Natural killer cell (primary cell): ENCODE data around the gene NSG2. TPM values are rescaled to one million over a fixed set of nuclear protein-coding genes. Genes with fewer than 3 reads are reported as not detected.

Experiments used
- ATAC-seq, 3 donors: fragments of 150-1000 bp in 2 of 3; fragments of 200-7000 bp in 1 of 3; cut with Tn5 transposase; 1 replicate in 1 of 3; 2 replicates in 2 of 3; pipeline ENCODE4 v1.10.0; 2021; ENCODE audit warnings: mild to moderate bottlenecking in 2 of 3, moderate library complexity in 2 of 3
- DNase-seq, 2 donors: peaks; one replicate each; pipeline versions ENCODE4 v3.0.0 to v3.0.0-alpha.2; 2013 to 2021; ENCODE audit warnings: mixed read lengths in 1 of 2
- H3K27ac ChIP-seq: one replicate; pipeline ENCODE4 v1.5.1; 2013; ENCODE audit warnings: mild to moderate bottlenecking, low read length
- H3K27me3 ChIP-seq: one replicate; pipeline ENCODE4 v1.6.1; 2013; ENCODE audit warnings: low read length; ENCODE audit not compliant: control insufficient read depth, insufficient read depth
- H3K36me3 ChIP-seq: one replicate; pipeline ENCODE4 v1.6.1; 2013; ENCODE audit warnings: low read length; ENCODE audit not compliant: control insufficient read depth, insufficient read depth
- H3K4me1 ChIP-seq: one replicate; pipeline ENCODE4 v1.6.1; 2013; ENCODE audit warnings: low read length; ENCODE audit not compliant: control insufficient read depth, insufficient read depth
- H3K4me3 ChIP-seq: one replicate; pipeline ENCODE4 v1.5.1; 2013; ENCODE audit warnings: low read length
- H3K9me3 ChIP-seq: one replicate; pipeline ENCODE4 v1.6.1; 2013; ENCODE audit warnings: low read length; ENCODE audit not compliant: control insufficient read depth, insufficient read depth
- H3K27ac Mint-ChIP-seq, 2 donors: one replicate each; pipeline ENCODE4 v1.8.0; 2022; ENCODE audit warnings: mild to moderate bottlenecking in 2 of 2, mixed read lengths in 2 of 2, moderate library complexity in 1 of 2
- H3K27me3 Mint-ChIP-seq, 2 donors: one replicate each; pipeline ENCODE4 v1.8.0; 2022; ENCODE audit warnings: low read depth in 2 of 2, mixed read lengths in 2 of 2
- H3K36me3 Mint-ChIP-seq: one replicate; pipeline ENCODE4 v1.8.0; 2022; ENCODE audit warnings: mixed read lengths
- H3K4me1 Mint-ChIP-seq, 2 donors: one replicate each; pipeline ENCODE4 v1.8.0; 2022; ENCODE audit warnings: mixed read lengths in 2 of 2
- H3K4me3 Mint-ChIP-seq: one replicate; pipeline ENCODE4 v1.8.0; 2022; ENCODE audit warnings: mild to moderate bottlenecking, moderate library complexity, mixed read lengths
- H3K9me3 Mint-ChIP-seq, 2 donors: one replicate each; pipeline ENCODE4 v1.8.0; 2022; ENCODE audit warnings: mixed read lengths in 2 of 2
- WGBS: methylation state at CpG from one replicate; pipeline ENCODE4 v1.1.7; 2013; ENCODE audit warnings: missing lambda C conversion rate; ENCODE audit not compliant: insufficient coverage; 5-methylcytosine and 5-hydroxymethylcytosine counted together
- intact Hi-C: fragments of 100-400 bp; cut with micrococcal nuclease; formaldehyde crosslinking; loops from one replicate; pipeline ENCODE4 v1.14.2; 2022
- total RNA-seq, 4 donors: library from RNA; stranded (reverse); fragments of 120-200 nt in 1 of 4; gene quantifications; one replicate each; pipeline versions ENCODE4 v1.2.3 to v1.2.4, GENCODE V29; 2013 to 2022
- TF ChIP-seq, protein P1 (sequence below): fragments of 200-600 bp; IDR thresholded peaks from one replicate; pipeline ENCODE4 v1.8.0; 2022; ENCODE audit warnings: antibody characterized with exemption

NSG2 gene
- total RNA-seq, 3 donors from 2014 or later (not counting 1 experiment from before 2014, with no cell fraction given): not detected

- H3K9me3 ChIP-seq: no peaks in the 10 kb centered on the region
- H3K27ac ChIP-seq: no peak overlapping the region
- no peak overlapping the region for H3K4me3 ChIP-seq
- DNase-seq (no peak), ATAC-seq (no peak)
- H3K27me3 ChIP-seq: no peaks in the 10 kb centered on the region
- no peaks in the 10 kb centered on the region for H3K36me3 ChIP-seq
- no peaks in the 10 kb centered on the region for H3K9me3 Mint-ChIP-seq
- no peaks in the 10 kb centered on the region for H3K36me3 Mint-ChIP-seq
- H3K27ac Mint-ChIP-seq: no peak overlapping the region
- H3K27me3 Mint-ChIP-seq: peaks cover 0 to 7% of the 10 kb centered on the region in 2 donors
- no peaks in the 10 kb centered on the region for H3K4me1 Mint-ChIP-seq
- no peak overlapping the region for H3K4me3 Mint-ChIP-seq
- 86% methylated on average over 12 of the region's 12 CpGs for WGBS
- TF ChIP-seq, protein P1, sequence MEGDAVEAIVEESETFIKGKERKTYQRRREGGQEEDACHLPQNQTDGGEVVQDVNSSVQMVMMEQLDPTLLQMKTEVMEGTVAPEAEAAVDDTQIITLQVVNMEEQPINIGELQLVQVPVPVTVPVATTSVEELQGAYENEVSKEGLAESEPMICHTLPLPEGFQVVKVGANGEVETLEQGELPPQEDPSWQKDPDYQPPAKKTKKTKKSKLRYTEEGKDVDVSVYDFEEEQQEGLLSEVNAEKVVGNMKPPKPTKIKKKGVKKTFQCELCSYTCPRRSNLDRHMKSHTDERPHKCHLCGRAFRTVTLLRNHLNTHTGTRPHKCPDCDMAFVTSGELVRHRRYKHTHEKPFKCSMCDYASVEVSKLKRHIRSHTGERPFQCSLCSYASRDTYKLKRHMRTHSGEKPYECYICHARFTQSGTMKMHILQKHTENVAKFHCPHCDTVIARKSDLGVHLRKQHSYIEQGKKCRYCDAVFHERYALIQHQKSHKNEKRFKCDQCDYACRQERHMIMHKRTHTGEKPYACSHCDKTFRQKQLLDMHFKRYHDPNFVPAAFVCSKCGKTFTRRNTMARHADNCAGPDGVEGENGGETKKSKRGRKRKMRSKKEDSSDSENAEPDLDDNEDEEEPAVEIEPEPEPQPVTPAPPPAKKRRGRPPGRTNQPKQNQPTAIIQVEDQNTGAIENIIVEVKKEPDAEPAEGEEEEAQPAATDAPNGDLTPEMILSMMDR: no peak
- H3K4me1 ChIP-seq: no peaks in the 10 kb centered on the region
- intact Hi-C loops: no loop called here
These were observed 37.7 kb downstream of the NSG2 start for GRCh38 chr5:174083056-174083827.

GRCh38 chr5:174084691-174085154, 39.2 kb downstream of the NSG2 start:
- Mint-ChIP-seq H3K4me3 (no peak overlapping the region), H3K36me3 (no peaks in the 10 kb centered on the region), H3K27me3 (peaks cover 0 to 7% of the 10 kb centered on the region in 2 donors), H3K4me1 (no peaks in the 10 kb centered on the region), H3K9me3 (no peaks in the 10 kb centered on the region), H3K27ac (no peak overlapping the region)
- Histone ChIP-seq H3K4me3 (no peak overlapping the region), H3K4me1 (no peaks in the 10 kb centered on the region), H3K27me3 (no peaks in the 10 kb centered on the region), H3K27ac (no peak overlapping the region), H3K36me3 (no peaks in the 10 kb centered on the region), H3K9me3 (no peaks in the 10 kb centered on the region)
- intact Hi-C loops: no loop called here
- 76% methylated on average over 8 of the region's 8 CpGs for WGBS
- no peak for DNase-seq
- TF ChIP-seq, protein P1: no peak
- ATAC-seq: no peak

DNA sequence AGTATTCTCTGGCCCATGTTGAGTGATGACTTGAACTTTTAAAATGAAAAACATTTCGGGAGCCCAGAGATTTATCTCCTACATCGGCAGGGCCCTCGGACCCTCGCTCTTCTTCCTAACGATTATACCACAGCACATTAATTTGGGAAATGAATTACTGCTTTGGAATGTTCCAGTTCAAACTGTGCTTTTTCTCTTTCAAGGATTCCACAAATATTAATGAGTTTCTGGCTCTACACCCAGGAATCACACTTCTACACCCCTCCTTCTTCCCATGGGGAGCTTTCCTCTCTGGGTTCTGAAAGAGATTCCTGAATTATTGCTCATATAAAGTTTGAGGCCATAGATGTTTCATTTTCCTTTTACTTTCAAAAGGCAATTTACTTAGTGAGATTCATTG, 41.2 kb downstream of the NSG2 start:
- ATAC-seq (no peak), DNase-seq (no peak)
- no peaks in the 10 kb centered on the region for H3K9me3 Mint-ChIP-seq
- H3K9me3 ChIP-seq: no peaks in the 10 kb centered on the region
- H3K27me3 ChIP-seq: no peaks in the 10 kb centered on the region
- no peak overlapping the region for H3K4me3 ChIP-seq
- intact Hi-C loops: no loop called here
- no peaks in the 10 kb centered on the region for H3K4me1 Mint-ChIP-seq
- 95% methylated on average over 5 of the region's 5 CpGs for WGBS
- no peaks in the 10 kb centered on the region for H3K4me1 ChIP-seq
- H3K36me3 Mint-ChIP-seq: no peaks in the 10 kb centered on the region
- H3K27me3 Mint-ChIP-seq: peaks cover 7 to 10% of the 10 kb centered on the region in 2 donors
- no peak overlapping the region for H3K27ac ChIP-seq
- no peaks in the 10 kb centered on the region for H3K36me3 ChIP-seq
- H3K4me3 Mint-ChIP-seq: no peak overlapping the region
- H3K27ac Mint-ChIP-seq: no peak overlapping the region
- TF ChIP-seq, protein P1: no peak
